Measurements from ENCODE around the gene SPON2. TPM values are rescaled to one million over a fixed set of nuclear protein-coding genes. Genes with fewer than 3 reads are reported as not detected.
A peak's percentile ranks its signal among the peaks of the same experiment; 100 is the strongest.

The SPON2 gene
- total and polyA plus RNA-seq, 2 of the 4 experiments (the other 2 are of a cell fraction) = 21.1 to 177 TPM

DNA sequence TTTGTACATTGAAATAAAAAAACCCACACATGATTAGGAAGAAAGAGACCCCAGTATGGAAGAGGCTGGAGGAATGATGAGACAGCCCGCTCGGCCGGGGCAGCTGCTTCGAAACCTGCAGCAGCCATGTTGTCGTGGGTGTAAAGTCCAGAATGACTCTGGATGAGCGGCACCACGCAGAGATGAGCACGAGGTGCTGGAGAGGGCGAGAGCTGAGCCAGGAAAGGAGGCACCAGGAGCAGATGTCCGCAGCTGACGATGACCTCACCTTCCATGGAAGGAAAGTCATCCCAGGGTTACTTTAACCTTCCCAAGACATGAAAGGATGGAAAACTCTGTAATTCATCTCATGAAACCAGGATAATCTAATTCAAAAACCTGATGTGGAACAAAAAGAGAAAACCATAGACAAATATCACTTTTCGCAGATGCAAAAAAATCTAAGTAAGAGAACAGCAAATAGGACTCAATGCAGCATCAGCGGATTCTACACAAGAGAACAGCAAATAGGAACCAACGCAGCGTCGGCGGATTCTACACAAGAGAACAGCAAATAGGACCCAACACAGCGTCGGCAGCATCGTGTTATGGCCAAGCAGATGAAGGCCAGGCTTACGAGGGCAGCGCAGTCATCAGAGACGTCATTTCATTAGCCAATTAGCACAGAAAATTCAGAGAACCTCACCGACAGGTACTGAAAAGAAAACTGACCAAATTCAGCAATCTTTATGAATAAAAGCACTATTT lies 25.9 kb upstream of the SPON2 start (continued):
- TF ChIP-seq NFE2L2 (IDR thresholded peaks at IDR 0.05; ENCODE audit: low read depth, low read length) = no peak

DNA sequence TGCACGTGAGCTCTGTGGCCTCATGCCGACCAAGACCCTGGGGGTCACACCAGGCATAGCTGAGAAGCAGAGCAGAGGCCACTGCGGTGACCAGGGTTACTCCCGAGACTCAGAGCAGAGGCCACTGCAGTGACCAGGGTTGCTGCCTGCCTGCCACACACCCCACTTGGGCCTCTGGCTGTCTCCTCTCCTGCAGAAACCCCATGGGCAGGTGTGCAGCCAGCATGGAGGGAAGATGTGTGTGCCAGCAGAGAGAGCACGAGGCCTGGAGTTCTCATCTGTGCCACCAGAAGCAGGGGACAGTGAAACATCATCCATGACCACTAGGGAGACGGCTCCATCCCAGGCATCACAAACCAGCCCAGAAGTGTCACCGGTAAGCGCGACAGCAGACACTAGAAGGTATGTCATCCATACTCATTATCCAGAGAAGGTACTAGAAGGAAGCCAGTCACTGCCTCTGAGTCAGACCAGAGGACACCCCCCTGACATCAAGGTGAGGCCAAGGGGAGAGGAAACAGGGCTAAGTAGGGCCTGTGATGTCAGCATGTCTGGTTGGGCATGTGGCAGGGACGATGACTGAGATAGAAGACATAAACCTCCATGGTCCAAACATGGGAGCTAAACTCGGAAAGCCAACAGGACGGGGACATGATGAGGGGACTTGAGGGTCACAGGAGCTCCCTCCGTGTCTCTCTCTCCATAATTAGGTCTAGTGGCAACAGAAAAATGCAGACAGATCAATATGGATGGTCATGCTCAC lies 24.2 kb upstream of the SPON2 start:
- H2AK5ac ChIP-seq (ENCODE audit: low read depth, low read length) = peak overlapping the region; percentile 99
- TF ChIP-seq RAD21 (IDR thresholded peaks at IDR 0.05; ENCODE audit: low read length) = no peak
- no peak for TF ChIP-seq FOS (IDR thresholded peaks at IDR 0.05; ENCODE audit: low read depth, low read length)
- TF ChIP-seq CHD1 (IDR thresholded peaks at IDR 0.05; ENCODE audit: low read depth, low read length) = no peak
- TF ChIP-seq CEBPB (IDR thresholded peaks at IDR 0.05; ENCODE audit: low read depth, low read length) = no peak
- TF ChIP-seq, protein P1, sequence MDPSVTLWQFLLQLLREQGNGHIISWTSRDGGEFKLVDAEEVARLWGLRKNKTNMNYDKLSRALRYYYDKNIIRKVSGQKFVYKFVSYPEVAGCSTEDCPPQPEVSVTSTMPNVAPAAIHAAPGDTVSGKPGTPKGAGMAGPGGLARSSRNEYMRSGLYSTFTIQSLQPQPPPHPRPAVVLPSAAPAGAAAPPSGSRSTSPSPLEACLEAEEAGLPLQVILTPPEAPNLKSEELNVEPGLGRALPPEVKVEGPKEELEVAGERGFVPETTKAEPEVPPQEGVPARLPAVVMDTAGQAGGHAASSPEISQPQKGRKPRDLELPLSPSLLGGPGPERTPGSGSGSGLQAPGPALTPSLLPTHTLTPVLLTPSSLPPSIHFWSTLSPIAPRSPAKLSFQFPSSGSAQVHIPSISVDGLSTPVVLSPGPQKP (IDR thresholded peaks at IDR 0.05; ENCODE audit: borderline replicate concordance, low read depth, low read length) = no peak
- TF ChIP-seq NFE2L2 (IDR thresholded peaks at IDR 0.05; ENCODE audit: low read depth, low read length) = no peak
- no peak for TF ChIP-seq RCOR1 (IDR thresholded peaks at IDR 0.05; ENCODE audit: insufficient replicate concordance, low read length)
- no peak for TF ChIP-seq MXI1 (IDR thresholded peaks at IDR 0.05; ENCODE audit: borderline replicate concordance, low read depth, low read length)
- no peak for TF ChIP-seq MAFK (IDR thresholded peaks at IDR 0.05; ENCODE audit: low read depth, low read length)
- no peak for TF ChIP-seq SMC3 (IDR thresholded peaks at IDR 0.05; ENCODE audit: low read depth, low read length)
- TF ChIP-seq RFX5 (IDR thresholded peaks at IDR 0.05; ENCODE audit: low read depth, low read length) = no peak
- H4K5ac ChIP-seq (ENCODE audit: low read depth, low read length) = peak overlapping the region; percentile 7; the same call in 1 of the 2 replicates
- peak overlapping the region in 1 of 2 experiments; percentile 62; a peak in 2 of 4 replicates for H4K8ac ChIP-seq (ENCODE audit: low read depth in 2 of 2, low read length in 2 of 2)
- peak overlapping the region; percentile 84 for H2BK120ac ChIP-seq (ENCODE audit: low read depth, low read length)
- ATAC-seq (ENCODE audit: low read depth) (no peak), DNase-seq (no peak)
- intact Hi-C loops (cut with micrococcal nuclease) (no loop called here), in situ Hi-C loops (cut with MboI; ENCODE audit: low sequenced_read_pairs) (no loop called here), dilution Hi-C loops (cut with HindIII; ENCODE audit: low sequenced_read_pairs, unreplicated experiment) (no loop called here)
- H4K91ac ChIP-seq (ENCODE audit: insufficient read depth, low read depth, low read length) = peak overlapping the region; percentile 88
- H2BK15ac ChIP-seq (ENCODE audit: low read depth, low read length) = peak overlapping the region; percentile 83
- H3K4ac ChIP-seq (ENCODE audit: low read depth, low read length) = peak overlapping the region; percentile 92
- WGBS, 2 experiments (ENCODE audit: extremely low coverage in 2 of 2, insufficient read length in 1 of 2) = 89% methylated on average over 3 of the region's 13 CpGs; no CpG with 5 or more reads in 1 of the 2 experiments
- CTCF ChIA-PET = no interaction called here
- peak overlapping the region; percentile 15; the same call in 1 of the 2 replicates for H3K27ac ChIP-seq (ENCODE audit: insufficient read depth, low read length)
- no TSS peak for BruUV-seq (replicated peaks)
- H3K9me1 ChIP-seq (ENCODE audit: insufficient read depth, low read length) = peaks cover 38% of the 10 kb centered on the region
- no peaks in the 10 kb centered on the region for H3K9me3 ChIP-seq (ENCODE audit: control insufficient read depth, insufficient read depth, low read length)
- peak overlapping the region; percentile 91 for H2BK20ac ChIP-seq (ENCODE audit: low read depth, low read length)
- no peaks in the 10 kb centered on the region; the same call in 1 of the 2 replicates for H3K36me3 ChIP-seq (ENCODE audit: control insufficient read depth, insufficient read depth, low read length)
- H3K79me1 ChIP-seq (ENCODE audit: low read depth in 1 of 2, low read length in 2 of 2) = peaks cover 5 to 52% of the 10 kb centered on the region in 2 experiments; a peak in 2 of 4 replicates
- peak overlapping the region; percentile 29; the same call in 1 of the 2 replicates for H3K23ac ChIP-seq (ENCODE audit: low read depth, low read length)
- peak overlapping the region; percentile 68 for H2AK9ac ChIP-seq (replicated peaks; ENCODE audit: low read depth, low read length, poor library complexity)
- peaks cover 52% of the 10 kb centered on the region for H3K4me1 ChIP-seq (ENCODE audit: control insufficient read depth, insufficient read depth, low read length)
- POLR2A ChIA-PET (ENCODE audit: unreplicated experiment) = interaction anchor here (0.8 kb wide), 1 partner anchor 11 kb away, joined by 3 read pairs; no protein-coding TSS in a partner anchor
- H3K9ac ChIP-seq (ENCODE audit: low read depth, low read length) = no peak overlapping the region
- no peak overlapping the region for H3K4me2 ChIP-seq (ENCODE audit: low read depth, low read length)
- H4K20me1 ChIP-seq (ENCODE audit: insufficient read depth, low read length) = no peaks in the 10 kb centered on the region
- H3K4me3 ChIP-seq (ENCODE audit: insufficient read depth, low read depth, low read length) = no peak overlapping the region
- no peak overlapping the region for H3K56ac ChIP-seq (ENCODE audit: extremely low read depth, insufficient read depth, low read length)
- no peaks in the 10 kb centered on the region for H3K27me3 ChIP-seq (ENCODE audit: control insufficient read depth, insufficient read depth, low read length)
- peak overlapping the region; percentile 6; the same call in 1 of the 2 replicates for H3K18ac ChIP-seq (ENCODE audit: low read depth, low read length)
- H3K14ac ChIP-seq (replicated peaks; ENCODE audit: low read depth, low read length) = peak overlapping the region; percentile 56; the same call in 1 of the 2 replicates
- peak overlapping the region; percentile 7 for H2BK5ac ChIP-seq (ENCODE audit: low read depth, low read length, poor library complexity, severe bottlenecking)
- peak overlapping the region; percentile 54 for H2AFZ ChIP-seq (replicated peaks; ENCODE audit: low read length, poor library complexity)

All from IMR-90 (cell line).